GM18867 (cell line): ENCODE data around the gene TPCN1.

Source experiments
- ATAC-seq: cut with Tn5 transposase; IDR thresholded peaks from one replicate; pipeline ENCODE4 v1.9.1; 2021; ENCODE audit warnings: mild to moderate bottlenecking, moderate library complexity; ENCODE audit not compliant: unreplicated experiment

The TPCN1 gene

DNA sequence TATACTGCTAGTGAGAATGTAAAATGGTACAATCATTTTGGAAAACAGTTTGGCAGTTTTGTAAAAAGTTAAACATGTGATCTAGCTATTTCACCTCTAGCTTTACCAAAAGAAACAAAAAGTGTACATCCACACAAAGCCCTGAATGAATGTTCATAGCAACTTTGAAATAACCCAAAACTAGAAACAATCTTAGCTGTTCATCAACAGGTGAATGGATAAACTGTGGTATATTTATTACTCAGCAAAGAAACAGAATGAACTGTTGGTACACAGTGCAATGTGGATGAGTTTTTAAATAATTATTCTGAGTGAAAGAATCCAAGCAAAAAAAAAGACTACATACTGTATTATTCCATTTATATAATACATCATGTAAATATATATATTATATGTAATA is 36.3 kb downstream of the TPCN1 start:
- ATAC-seq, result no peak

DNA sequence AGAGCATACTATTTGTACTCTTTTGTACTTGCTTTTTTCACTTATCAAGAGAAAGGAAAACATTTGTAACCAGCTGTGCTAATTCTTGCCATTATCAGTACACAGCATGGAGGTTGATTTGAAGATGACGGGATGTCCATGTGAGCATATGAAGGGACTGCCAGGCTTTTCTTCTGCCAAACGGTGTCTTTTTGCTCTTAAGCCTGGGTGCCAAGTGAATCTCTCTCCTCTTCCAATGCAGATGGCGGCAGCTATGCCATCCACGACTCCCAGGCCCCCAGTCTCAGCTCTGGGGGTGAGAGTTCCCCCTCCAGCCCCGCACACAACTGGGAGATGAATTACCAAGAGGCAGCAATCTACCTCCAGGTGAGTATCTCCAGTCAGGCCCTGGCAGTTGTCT is 38.9 kb downstream of the TPCN1 start:
- ATAC-seq, result no peak

DNA sequence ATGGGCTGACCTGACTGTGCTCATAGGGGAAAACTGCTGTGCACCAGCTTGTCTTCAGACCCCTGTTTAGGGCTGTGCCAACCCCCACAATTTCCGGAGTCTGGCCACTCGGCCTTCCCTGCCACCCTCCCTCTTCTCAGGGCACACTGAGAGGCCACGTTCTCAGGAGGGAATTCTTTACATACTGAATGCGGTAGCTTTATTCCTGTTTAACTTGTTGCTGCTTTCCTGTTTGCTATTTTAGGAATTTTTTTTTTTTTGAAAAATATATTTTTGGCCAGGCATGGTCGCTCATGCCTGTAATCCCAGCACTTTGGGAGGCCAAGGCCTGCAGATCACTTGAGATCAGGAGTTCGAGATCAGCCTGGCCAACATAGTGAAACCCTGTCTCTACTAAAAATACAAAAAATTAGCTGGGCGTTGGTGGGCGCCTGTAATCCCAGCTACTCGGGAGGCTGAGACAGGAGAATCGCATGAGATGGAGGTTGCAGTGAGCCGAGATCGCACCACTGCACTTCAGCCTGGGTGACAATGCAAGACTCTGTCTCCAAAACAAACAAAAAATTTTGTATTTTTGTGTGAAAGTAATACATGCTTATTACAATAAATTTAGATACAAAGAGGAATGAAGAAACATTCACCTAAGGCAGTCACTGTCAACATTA is 39.5 kb downstream of the TPCN1 start:
- no peak for ATAC-seq

DNA sequence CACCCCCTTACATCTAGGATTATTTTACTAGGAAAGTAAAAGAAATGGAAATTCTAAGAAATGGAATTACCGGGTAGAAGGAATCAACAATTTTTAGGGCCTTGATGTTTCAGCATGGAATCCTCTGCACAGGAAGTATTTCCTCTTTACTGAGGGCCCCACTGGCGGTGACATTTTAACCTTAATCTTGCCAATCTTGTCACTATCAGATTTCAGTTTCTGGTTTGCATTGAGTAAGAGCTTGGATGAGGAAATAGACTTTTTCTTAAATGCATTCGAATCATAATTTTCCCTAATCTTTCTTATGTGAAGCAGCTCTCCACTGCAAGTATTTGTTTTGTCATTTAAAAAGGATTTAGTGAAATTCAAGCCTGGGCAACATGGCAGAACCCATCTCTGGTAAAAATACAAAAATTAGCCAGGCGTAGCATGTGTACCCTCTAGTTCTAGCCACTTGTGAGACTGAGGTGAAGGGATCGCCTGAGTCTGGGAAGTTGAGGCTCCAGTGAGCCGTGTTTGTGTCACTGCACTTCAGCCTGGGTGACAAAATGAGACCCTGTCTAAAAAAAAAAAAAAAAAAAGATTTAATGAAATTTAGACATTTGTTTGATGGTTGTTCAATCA is 40.7 kb downstream of the TPCN1 start:
- ATAC-seq, result no peak

DNA sequence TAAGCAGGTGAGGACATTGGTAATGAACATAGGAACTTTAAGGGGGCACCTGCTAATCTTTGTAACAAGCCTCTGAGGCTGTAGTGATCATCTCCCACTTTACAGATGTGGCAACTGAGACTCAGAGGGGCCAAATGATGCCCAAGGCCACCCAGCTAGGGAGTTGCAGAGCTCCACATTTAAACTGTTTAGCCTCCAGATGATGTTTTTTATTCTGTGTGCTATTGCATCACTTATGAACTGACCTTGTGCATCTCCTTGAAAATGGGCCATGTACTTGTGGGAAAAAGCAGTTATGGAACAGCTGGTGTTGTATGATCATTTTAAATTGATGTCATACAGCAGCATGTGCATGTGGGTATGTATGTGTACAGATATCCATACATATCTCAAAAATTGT is 41.4 kb downstream of the TPCN1 start:
- ATAC-seq, result no peak

DNA sequence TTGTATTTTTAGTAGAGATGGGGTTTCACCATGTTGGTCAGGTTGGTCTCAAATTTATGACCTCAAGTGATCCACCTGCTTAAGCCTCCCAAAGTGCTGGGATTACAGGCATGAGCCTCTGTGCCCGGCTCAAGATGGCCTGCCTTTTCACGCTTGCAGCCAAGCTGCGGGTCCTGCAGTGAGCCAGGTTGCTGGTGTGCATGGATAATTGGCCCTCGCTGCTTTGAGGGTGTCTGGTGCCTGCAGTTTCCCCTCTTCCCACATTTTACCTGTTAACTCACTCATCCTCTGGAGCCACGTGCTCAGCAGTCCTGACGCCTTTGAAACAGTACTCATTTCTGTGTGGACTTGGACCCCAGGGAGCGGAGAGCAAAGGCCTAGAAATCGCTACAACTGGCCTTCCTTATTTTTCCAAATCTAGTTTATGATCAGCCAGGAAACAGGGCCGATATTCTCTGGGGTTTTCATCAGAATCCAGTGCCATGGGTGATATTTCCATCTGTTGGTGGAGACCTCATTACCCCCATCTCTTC is 42.2 kb downstream of the TPCN1 start:
- ATAC-seq, result no peak

DNA sequence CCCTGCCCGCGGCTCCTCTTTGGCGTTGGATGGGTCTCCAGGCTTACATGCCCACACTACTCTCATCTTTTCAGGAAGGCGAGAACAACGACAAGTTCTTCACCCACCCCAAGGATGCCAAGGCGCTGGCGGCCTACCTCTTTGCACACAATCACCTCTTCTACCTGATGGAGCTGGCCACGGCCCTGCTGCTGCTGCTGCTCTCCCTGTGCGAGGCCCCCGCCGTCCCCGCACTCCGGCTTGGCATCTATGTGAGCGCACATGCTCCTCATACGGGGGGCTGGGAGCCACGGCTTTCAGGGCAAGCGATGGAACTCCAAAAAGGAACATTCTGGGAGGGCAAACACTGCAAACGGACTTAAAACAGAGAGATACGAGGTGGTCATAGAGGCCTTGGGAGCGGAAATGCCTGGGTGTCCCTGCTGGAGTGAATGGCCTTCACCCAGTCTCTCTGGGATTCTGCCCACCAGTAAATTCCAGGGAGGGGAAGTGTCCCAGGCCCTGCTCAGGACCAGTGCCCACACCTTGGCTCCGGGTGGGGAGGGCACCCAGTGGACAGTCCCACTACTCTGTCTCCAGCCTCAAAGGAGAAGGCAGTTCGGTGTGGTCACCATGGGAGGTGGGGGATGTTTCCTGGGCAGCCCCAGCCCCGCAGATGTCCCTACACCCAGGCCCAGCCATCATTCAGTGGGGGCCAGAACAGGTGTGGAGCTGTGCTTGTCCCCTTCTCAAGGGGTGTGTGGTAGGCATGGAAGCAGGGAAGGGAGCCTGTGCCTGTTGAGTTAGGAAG is 45.0 kb downstream of the TPCN1 start:
- ATAC-seq, result no peak

DNA sequence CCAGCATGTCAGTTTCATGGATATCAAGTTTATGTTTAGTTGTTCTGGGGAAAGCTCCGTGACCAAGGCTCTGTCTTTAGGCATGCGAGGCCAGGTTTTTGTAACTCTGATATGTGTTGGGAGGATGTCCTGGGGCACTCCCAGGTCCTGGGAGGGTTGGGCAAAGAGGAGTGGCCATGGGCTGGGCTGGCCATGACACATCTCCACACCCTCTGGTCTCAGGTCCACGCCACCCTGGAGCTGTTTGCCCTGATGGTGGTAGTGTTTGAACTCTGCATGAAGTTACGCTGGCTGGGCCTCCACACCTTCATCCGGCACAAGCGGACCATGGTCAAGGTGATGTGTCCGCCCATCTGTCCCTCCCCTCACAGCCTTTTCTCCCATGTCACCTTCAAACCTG is 46.4 kb downstream of the TPCN1 start:
- ATAC-seq, result no peak

DNA sequence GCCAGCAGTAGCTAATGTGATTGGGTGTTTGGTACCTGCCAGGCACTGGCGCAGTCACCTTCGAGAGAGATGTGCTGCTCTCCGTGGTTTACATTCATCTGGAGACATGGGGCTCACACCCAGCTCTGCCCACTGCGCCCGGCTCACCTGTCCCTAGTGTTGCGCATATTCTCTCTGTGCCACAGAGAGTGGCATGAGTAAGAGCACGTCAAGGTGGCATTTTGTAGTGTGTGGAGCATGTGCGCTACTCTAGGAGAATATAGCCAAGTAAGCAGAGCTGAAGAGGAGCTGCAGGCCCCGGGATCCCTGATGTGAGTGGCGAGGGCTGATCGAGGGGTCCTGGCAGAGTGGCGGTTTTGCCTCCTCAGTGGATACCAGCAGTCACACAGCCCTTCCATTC is 46.9 kb downstream of the TPCN1 start:
- ATAC-seq, result no peak

DNA sequence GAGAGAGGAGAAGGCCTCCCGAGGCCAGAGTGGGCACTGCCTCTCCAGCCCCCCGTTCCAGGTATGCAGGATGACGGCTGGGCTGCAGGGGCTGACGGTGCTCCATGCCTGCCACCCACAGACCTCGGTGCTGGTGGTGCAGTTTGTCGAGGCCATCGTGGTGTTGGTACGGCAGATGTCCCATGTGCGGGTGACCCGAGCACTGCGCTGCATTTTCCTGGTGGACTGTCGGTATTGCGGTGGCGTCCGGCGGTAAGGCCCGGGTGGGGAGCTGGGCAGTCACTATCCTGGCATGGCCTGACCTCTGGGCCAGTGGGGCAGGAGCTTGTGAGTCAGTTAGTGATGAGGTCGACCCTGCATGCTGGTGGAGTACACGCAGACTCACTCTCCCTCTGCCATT is 47.4 kb downstream of the TPCN1 start:
- ATAC-seq, result no peak

DNA sequence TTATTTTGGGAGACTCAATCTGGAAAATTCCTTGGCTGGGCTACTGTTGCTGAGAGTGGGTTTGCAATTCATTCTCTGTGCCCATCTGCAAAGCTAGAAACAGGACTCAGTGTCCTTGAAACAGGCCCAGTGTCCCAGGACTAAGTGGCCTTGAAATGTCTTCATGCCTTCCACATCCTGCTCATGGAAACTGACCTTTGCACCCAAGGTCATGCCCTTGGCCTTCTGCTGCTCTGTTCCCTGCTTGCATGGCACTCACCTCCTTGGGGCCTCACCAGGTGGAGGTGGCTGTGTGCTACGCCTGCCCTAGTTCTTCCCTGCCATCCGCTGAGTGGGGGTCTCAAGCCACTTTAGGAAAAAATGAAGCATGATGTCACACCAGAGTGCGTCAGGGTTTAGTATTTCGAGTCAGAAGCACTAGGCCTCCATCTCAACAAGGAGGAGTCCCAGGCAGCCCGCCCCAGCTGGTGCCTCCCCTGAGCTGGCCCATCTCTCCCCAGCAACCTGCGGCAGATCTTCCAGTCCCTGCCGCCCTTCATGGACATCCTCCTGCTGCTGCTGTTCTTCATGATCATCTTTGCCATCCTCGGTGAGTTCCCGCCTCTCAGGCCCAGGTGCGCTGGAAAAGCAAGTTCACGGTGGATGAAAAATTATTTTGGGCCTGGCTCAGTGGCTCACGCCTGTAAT is 48.1 kb downstream of the TPCN1 start:
- ATAC-seq, result no peak

DNA sequence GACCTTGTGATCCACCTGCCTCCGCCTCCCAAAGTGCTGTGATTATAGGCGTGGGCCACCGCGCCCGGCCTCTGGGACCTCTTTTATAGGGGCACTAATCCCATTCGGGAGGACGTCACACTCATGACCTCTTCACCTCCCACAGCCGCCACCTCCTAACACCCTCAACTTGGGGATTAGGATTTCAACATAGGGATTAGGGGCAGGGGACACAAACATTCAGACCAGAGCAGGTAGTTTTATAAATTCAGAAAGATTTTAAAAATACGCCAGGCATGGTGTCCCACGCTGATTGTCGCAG is 49.4 kb downstream of the TPCN1 start:
- no peak for ATAC-seq

DNA sequence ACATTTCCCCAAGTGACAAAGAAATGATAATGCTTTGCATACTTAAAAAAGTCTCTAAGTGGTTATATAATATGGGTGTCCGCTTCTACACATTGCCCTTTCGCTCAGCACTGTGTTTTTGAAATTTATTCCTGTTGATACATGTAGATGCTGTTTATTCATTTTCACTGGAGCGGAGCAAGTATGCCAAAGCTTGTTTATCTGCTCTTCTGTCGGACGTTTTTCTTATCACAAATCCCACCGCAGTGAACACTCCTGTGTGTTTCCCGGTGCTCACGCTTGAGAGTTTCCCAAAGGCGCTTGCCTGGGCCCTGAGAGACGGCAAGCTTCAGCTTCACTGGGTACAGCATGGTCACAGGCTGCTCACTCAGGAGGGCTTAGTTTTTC is 50.2 kb downstream of the TPCN1 start:
- no peak for ATAC-seq

DNA sequence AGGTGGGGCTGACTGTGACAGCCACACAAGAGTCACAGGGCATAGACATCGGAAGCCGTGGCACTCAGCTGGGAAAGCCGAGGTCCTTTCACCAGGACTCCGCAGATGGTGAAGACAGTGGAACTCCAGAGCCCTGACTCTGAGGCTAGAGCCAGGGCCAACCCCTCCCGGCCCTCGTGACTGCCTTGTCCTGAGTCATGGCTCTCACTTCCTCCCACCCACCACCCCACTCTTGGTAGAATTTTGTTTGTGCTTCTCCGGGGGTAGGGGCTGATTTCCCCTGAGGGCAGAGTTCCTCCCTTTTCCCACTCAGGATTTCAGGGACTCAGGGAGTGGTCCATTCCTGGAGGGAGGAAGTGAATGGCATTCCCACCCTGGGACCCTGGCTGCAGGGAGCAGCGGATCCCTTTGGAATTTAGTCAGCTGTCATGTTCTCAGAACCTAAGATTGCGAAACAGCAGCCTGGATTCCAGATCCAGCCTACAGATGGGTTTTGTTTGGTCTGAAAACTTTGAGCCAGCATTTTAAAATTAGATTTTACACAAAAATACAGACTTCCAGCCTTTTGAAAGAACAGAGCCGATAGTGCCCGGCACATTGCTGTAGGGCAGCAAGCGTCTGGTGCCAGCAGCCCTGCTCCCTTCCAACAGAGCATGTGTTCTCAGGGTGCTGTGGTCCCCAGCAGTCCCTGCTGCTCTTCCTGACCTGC is 50.7 kb downstream of the TPCN1 start:
- ATAC-seq, result no peak

DNA sequence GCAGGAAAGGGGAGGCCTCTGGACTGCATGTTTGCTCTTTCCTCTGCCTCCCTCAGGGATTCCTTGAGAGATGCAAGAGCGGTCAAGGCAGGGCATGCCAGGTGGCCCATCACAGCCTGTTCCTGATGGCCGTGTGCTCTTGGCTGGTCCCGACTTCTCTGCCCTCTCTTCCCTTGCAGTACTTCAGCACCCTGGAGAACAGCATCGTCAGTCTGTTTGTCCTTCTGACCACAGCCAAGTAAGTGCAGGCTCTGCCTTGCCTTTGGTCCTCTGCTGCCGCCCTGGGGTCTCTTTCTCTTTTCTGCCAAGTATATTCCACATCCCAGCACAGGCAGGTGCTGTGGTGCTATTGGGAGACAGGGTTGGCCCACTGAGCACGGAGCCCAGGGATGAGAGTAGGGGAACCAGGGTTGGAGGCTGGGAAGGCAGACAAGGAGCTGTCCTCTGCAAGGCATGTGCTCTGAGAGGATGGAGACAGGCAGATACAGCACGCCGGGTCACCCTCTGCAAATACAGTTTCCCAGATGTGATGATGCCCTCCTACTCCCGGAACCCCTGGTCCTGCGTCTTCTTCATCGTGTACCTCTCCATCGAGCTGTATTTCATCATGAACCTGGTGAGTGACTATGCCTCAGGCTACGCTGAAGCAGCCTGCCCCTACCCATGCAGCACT is 51.9 kb downstream of the TPCN1 start:
- ATAC-seq, result no peak

DNA sequence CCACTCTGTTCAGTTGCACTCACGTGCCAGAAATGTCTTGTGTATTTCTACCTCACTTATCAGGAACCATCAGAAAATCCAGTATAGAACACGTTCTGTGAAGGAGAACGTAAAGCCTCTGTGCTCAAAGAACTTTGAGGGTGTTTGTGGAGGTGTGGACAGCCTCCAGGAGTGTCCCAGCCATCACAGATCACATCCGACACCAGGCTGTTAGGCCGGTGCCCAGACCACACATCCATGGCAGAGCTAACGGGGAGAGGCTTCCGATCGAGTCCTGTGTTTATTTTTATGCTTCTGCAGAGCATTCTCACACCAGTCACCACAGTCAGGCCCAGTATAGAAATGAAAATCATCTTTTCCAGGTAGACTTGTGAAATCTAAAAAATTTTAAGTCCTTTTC is 53.6 kb downstream of the TPCN1 start:
- ATAC-seq, result no peak

DNA sequence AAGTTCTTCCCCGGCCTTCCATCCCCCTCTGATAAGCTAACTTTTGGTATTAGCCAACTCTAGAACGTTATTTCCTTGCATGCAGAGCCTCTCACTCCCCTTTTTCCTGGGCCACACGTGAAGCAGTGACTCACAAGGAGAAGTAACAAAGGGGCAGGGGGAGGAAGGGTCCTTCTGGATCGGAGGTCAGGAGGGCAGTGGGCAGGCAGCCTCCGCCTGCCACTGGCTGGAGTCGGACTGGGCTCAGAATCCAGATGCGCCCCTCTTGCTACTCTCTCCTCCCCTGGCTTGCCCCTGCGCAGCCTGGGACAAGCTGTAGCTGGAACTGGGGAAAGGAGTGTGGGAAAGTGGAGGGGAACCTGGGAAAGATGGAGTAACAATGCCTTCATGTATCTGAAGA is 55.0 kb downstream of the TPCN1 start:
- no peak for ATAC-seq

DNA sequence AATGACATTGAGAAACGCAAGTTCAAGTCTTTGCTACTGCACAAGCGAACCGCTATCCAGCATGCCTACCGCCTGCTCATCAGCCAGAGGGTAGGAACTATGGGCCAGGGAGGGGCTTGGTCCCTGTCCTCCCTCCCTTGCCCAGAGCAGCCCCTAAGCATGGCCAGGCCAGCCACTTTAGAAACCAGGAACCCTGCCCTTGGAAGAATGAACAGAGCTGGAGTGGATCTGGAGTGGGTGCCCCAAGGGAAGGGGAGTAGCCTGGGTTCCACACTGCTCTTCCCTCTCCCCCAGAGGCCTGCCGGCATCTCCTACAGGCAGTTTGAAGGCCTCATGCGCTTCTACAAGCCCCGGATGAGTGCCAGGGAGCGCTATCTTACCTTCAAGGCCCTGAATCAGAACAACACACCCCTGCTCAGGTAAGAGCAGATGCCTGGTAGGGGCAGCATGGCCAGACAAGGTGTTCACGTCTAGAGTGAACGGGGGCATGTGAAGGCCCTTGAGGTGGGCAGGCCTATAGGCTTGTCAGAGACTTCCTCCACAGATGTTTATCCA is 55.8 kb downstream of the TPCN1 start:
- no peak for ATAC-seq

DNA sequence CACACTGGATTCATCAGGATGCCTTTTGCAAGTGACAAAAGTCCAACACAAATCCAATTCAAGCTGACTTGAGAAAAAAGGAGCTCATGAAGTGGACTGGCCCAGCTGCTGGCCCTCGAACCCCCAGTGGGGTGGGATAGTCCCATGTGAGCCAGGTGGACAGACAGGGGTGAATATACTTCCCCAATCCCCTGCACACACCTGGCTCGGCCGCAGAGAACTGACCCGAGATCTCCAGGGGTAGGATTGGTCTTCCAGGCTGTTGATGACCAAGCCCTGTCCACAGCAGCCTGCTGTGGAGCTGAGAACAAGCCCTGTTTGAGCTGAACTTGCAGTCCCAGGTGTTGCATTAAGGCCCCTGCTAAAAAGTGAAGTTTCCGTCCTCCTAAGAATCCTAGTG is 56.2 kb downstream of the TPCN1 start:
- no peak for ATAC-seq

DNA sequence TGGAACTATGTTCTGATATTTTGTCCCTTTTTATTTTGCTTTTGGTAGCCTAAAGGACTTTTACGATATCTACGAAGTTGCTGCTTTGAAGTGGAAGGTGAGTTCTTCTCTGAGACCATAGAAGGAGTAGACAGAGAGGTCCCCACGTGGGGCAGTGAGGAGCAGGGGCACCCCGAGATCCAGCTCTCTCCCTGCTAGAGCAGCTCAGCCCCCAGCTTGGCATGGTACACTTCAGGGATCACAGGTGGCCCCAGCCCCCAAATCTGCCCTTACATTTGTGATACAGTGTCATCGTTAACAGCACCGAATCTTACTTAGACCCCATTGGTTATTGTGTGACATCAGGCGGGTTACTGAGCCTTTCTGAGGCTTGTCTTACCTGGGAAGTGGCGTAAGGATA is 56.9 kb downstream of the TPCN1 start:
- ATAC-seq, result no peak
